Panc1 (cell line): Measurements from ENCODE around the gene NEU2. TPM values are rescaled to one million over a fixed set of nuclear protein-coding genes. Genes with fewer than 3 reads are reported as not detected.

Experiments used
- ATAC-seq: fragments of 200-7000 bp; cut with Tn5 transposase; 2 replicates; pipeline ENCODE4 v1.9.1; 2020; ENCODE audit warnings: mild to moderate bottlenecking, moderate library complexity
- BruUV-seq: library from RNA; stranded (reverse); fragments of 400-500 nt; replicated peaks from 2 replicates; lab custom pipeline; 2021; lab: Mats Ljungman, UMichigan
- CTCF ChIA-PET: fragments of 300-600 bp; sonication (Branson Sonifier 250); formaldehyde crosslinking; loops from one replicate; lab custom pipeline; 2022; ENCODE audit warnings: antibody characterized with exemption; lab: Charles Lee
- POLR2A ChIA-PET: fragments of 300-600 bp; sonication (Branson Sonifier 250); formaldehyde crosslinking; loops from one replicate; lab custom pipeline; 2022; ENCODE audit warnings: antibody characterized with exemption; lab: Charles Lee
- DNase-seq: peaks from one replicate; pipeline ENCODE4 v3.0.0-alpha.2; 2010; ENCODE audit warnings: low read depth, low spot score
- H3K27ac ChIP-seq: 2 replicates; pipeline ENCODE4 v1.5.1; 2011; ENCODE audit warnings: mild to moderate bottlenecking, low read length, inconsistent platforms
- H3K27me3 ChIP-seq: fragments of 200-500 bp; sonication (Bioruptor generic); 2 replicates; pipeline ENCODE4 v1.6.0; 2014; ENCODE audit warnings: low read length, inconsistent platforms; ENCODE audit not compliant: control insufficient read depth, insufficient read depth
- H3K36me3 ChIP-seq: fragments of 200-500 bp; sonication (Bioruptor generic); 2 replicates; pipeline ENCODE4 v1.5.1; 2014; ENCODE audit warnings: inconsistent platforms, mild to moderate bottlenecking, low read length, moderate library complexity; ENCODE audit not compliant: control insufficient read depth, insufficient read depth
- H3K4me1 ChIP-seq: 2 replicates; pipeline ENCODE4 v1.5.1; 2011; ENCODE audit warnings: inconsistent platforms, mild to moderate bottlenecking, low read length, moderate library complexity; ENCODE audit not compliant: control insufficient read depth, insufficient read depth
- H3K4me3 ChIP-seq, 2 experiments: 2 replicates each; pipeline ENCODE4 v1.5.1; 2011 to 2012; ENCODE audit warnings: low read depth in 2 of 2, low read length in 2 of 2, mild to moderate bottlenecking in 2 of 2, inconsistent platforms in 1 of 2, moderate library complexity in 1 of 2
- H3K9me3 ChIP-seq: fragments of 200-500 bp; sonication (Bioruptor generic); 2 replicates; pipeline ENCODE4 v1.5.1; 2014; ENCODE audit warnings: low read depth, mild to moderate bottlenecking, inconsistent platforms, low read length, moderate library complexity; ENCODE audit not compliant: control insufficient read depth, insufficient read depth
- CTCF ChIP-seq: fragments of 450-650 bp; IDR thresholded peaks from 2 replicates; pipeline ENCODE4 v1.5.1; 2017; ENCODE audit warnings: mild to moderate bottlenecking
- POLR2AphosphoS5 ChIP-seq: IDR thresholded peaks from 2 replicates; pipeline ENCODE4 v1.6.1; 2012; ENCODE audit warnings: mild to moderate bottlenecking, low read depth, low read length, moderate library complexity
- REST ChIP-seq, 2 experiments: IDR thresholded peaks; 2 replicates each; pipeline ENCODE4 v1.6.1; 2011 to 2012; ENCODE audit warnings: low read depth in 2 of 2, control low read depth in 1 of 2, low read length in 1 of 2, mild to moderate bottlenecking in 1 of 2, moderate library complexity in 1 of 2; ENCODE audit not compliant: insufficient read depth in 1 of 2
- SIN3A ChIP-seq: IDR thresholded peaks from 2 replicates; pipeline ENCODE4 v1.6.1; 2012; ENCODE audit warnings: low read depth, mild to moderate bottlenecking, low read length, moderate library complexity, borderline replicate concordance; ENCODE audit not compliant: insufficient read depth
- TCF7L2 ChIP-seq: IDR thresholded peaks from 2 replicates; pipeline ENCODE4 v1.6.1; 2011; ENCODE audit warnings: mild to moderate bottlenecking, low read depth, low read length, inconsistent platforms
- in situ Hi-C: cut with HindIII; loops from 2 replicates; pipeline ENCODE4 v1.10.0; 2016; ENCODE audit warnings: low sequenced_read_pairs, low pct_unique_long_range_greater_than_20kb
- intact Hi-C: fragments of 100-400 bp; cut with micrococcal nuclease; formaldehyde crosslinking; loops from one replicate; pipeline ENCODE4 v1.10.0; 2022; ENCODE audit not compliant: unreplicated experiment
- total RNA-seq: library from RNA; stranded (reverse); gene quantifications from one replicate; pipeline ENCODE4 v1.2.1, GENCODE V29; 2021; ENCODE audit not compliant: unreplicated experiment

Gene NEU2
- total RNA-seq, 1 experiment from 2014 or later, result not detected

- ATAC-seq (no peak), DNase-seq (no peak)
- Histone ChIP-seq H3K27me3 (no peaks in the 10 kb centered on the region), H3K4me1 (no peaks in the 10 kb centered on the region), H3K9me3 (no peaks in the 10 kb centered on the region), H3K4me3 (no peak overlapping the region), H3K27ac (no peak overlapping the region), H3K36me3 (no peaks in the 10 kb centered on the region)
- POLR2A ChIA-PET, result no interaction called here
- intact Hi-C loops (no loop called here), in situ Hi-C loops (no loop called here)
- no TSS peak for BruUV-seq
- TF ChIP-seq POLR2AphosphoS5, result no peak
- no peak for TF ChIP-seq TCF7L2
- TF ChIP-seq SIN3A, result no peak
- TF ChIP-seq CTCF, result no peak
- TF ChIP-seq REST (IDR thresholded peaks at IDR 0.05; ENCODE audit: insufficient read depth in 1 of 2, low read depth in 2 of 2, low read length in 1 of 2), result no peak
- CTCF ChIA-PET, result interaction anchor here (0.5 kb wide), 1 partner anchor 8 kb away, joined by 5 read pairs; no protein-coding TSS in a partner anchor
These were observed 29.4 kb upstream of the NEU2 start for GRCh38 chr2:233002829-233003657.

GRCh38 chr2:233003658-233004555, 28.6 kb upstream of the NEU2 start:
- Histone ChIP-seq H3K4me3 (no peak overlapping the region), H3K27me3 (no peaks in the 10 kb centered on the region), H3K36me3 (no peaks in the 10 kb centered on the region), H3K4me1 (no peaks in the 10 kb centered on the region), H3K27ac (no peak overlapping the region), H3K9me3 (no peaks in the 10 kb centered on the region)
- in situ Hi-C loops (no loop called here), intact Hi-C loops (no loop called here)
- DNase-seq (no peak), ATAC-seq (no peak)
- no peak for TF ChIP-seq CTCF
- no peak for TF ChIP-seq SIN3A
- TF ChIP-seq POLR2AphosphoS5, result no peak
- TF ChIP-seq TCF7L2, result no peak
- no peak for TF ChIP-seq REST (IDR thresholded peaks at IDR 0.05; ENCODE audit: insufficient read depth in 1 of 2, low read depth in 2 of 2, low read length in 1 of 2)
- ChIA-PET POLR2A (no interaction called here), CTCF (interaction anchor here (0.5 kb wide), 1 partner anchor 7 kb away, joined by 5 read pairs; no protein-coding TSS in a partner anchor)
- BruUV-seq, result no TSS peak
